GM19238 (cell line): ENCODE data around the gene CCDC184.
"Not testable (repeated sequence)": the region's sequence is repeated elsewhere in the genome, so short reads cannot be mapped to it uniquely, and the experiment has no call there.

Experiments
- DNase-seq: peaks from one replicate; pipeline ENCODE4 v3.0.0; 2011; ENCODE audit warnings: low spot score; ENCODE audit not compliant: insufficient read length

Gene CCDC184

DNA sequence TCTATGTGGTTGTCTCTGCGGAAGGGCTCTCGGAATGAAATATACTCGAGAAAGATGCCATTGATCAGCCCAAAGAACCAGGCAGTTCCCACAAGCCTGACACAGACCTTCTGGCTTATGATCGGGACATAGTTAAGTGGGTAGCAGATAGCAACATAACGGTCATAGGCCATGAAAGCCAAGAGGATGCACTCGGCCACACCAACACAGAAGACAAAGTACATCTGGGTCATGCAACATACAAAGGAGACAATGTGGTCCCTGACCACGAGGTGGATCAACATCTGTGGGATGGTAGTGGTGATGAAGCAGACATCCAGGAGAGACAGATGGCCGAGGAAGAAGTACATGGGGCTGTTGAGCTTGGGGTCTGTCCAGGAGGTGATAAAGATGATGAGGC is 19.3 kb downstream of the CCDC184 start:
- no peak for DNase-seq

DNA sequence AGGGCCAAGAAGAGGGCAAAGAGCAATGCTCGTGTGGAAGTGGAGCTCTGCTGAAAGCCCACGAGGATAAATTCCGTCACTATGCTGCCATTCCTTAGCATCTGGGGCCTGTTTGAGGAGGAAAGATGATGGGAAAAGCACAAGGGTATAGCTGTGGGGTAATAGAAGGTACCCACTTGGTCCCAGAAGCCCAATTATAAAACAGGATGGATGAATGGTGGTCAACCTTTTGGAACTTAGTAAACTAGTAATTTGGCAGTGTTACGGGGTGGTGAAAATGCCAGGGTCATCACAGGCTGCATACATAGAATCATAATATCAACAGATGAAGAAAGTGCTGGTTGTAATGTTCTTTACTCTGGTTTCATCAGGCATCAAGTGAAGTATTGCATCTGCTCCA is 19.7 kb downstream of the CCDC184 start, which contains the start of gene OR10AD1:
OR10AD1 (minus strand) TSS at position 101 of the 400 bp plus-strand sequence; CDS start at position 101, 0 bp downstream.
- no peak for DNase-seq

DNA sequence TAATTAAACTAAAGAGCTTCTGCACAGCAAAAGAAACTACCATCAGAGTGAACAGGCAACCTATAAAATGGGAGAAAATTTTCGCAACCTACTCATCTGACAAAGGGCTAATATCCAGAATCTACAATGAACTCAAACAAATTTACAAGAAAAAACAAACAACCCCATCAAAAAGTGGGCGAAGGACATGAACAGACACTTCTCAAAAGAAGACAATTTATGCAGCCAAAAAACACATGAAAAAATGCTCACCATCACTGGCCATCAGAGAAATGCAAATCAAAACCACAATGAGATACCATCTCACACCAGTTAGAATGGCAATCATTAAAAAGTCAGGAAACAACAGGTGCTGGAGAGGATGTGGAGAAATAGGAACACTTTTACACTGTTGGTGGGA is 26.1 kb downstream of the CCDC184 start:
- not testable (repeated sequence) for DNase-seq

DNA sequence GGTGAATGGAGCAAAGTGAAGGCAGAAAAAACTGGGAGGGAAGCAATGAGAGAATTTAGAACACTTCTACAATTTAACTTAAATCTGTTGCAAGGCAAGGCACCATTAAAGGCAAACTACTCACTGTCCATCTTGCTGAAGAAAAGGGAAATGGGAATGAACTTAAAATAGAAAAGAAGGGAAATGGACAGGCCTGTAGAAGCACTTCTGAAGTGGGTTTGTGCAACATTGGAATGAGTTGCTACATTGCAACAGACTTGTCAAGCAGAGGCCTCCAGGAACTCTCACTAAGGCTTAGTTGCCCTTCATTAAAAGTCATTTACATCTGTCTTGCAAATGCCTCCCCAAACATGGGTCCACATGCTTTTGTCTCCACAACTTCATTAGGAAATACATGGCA is 33.3 kb downstream of the CCDC184 start:
- no peak for DNase-seq

DNA sequence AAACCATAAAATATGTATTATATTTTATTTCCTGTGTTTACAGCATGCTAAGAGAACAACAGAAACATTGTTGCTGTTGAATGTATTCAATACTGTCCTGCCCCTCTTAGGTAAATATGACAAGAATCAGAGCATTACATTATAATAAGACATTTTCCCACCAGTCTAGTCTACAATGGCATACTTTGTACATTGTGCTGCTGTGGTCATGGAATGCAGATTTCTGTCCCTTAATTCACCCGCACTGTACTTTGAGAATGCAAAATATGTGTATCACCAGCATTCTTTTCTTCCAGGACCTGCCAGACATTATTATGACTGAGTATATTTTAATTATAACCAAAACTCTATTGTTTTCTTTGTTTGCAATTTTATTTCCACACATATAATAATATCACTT is 36.2 kb downstream of the CCDC184 start:
- no peak for DNase-seq

DNA sequence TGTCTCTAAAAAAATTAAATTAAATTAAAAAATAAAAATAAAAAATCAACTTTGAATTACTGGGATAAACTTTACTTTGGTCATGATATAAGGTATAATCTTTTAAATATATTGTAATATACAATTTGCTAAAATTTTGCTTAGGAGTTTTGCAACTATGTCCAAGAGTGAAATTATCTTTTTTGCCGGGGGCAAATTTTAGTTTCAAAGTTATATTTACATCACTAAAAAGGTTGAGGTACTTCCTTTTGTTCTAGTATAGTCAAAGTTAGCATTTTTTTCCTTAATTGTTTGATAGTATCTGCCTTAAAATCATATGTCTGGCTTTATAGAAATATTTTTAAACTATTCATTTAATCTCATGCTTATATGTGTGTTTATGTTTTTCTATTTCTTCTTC is 37.3 kb downstream of the CCDC184 start:
- DNase-seq = no peak

DNA sequence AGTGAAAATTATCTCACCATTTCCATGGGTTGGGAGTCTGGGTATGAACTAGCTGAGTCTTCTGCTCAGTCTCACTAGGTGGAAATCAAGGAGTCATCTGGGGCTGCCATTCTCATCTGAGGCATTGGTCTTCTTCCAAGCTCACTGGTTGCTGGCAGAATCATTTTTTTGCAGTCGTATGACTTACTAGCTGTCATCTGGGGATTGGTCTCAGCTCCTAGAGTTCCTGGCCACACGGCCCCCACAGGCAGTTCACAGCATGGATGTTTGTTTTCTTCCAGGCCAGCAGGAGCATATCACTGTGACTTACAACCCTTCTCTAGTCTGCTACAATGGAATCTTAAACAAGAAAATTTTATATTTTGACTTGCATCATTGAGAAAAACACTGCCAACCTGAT is 38.2 kb downstream of the CCDC184 start:
- DNase-seq = no peak

DNA sequence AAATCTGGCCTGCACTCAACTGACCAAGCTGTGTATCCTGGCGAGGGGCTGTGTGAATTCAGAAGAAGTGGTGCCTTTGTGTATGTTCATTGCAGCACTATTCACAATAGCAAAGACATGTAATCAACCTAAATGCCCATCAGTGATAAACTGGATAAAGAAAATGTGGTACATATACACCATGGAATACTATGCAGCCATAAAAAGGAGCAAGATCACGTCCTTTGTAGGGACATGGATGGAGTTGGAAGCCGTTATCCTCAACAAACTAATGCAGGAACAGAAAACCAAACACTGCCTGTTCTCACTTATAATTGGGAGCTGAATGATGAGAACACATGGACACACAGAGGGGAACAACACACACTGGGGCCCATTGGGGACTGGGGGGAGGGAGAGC is 41.1 kb downstream of the CCDC184 start:
- not testable (repeated sequence) for DNase-seq

DNA sequence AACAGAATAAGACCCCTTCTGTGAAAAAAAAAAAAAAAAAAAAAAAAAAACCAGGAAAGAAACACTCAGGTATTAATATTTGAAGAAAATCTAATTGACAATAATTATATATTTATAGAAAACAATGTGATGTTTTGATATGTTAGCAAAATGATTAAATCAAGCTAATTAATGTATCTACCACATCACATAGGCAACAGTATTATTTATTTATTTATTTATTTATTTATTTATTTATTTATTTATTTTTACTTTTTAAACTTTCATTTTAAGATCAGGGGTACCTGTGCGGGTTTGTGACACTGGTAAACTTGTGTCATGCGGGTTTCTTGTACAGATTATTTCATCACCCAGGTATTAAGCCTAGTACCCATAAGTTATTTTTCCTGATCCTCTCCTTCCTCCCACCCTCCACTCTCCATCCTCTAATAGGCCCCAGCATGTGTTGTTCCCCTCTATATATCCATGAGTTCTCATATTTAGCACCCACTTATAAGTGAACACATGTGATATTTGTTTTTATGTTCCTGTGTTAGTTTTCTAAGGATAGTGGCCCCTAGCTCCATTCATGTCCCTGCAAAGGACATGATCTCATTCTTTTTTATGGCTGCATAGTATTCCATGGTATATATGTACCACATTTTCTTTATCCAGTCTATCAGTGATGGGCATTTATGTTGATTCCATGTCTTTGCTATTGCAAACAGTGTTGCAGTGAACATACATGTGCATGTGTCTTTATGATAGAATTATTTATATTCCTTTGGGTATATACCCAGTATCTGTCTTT is 47.9 kb downstream of the CCDC184 start:
- not testable (repeated sequence) for DNase-seq
